ENCODE results near the gene C8B.

C8B gene

GRCh38 chr1:56929492-56929891 lies 36.3 kb downstream of the C8B start:
- DNase-seq = no peak

GRCh38 chr1:56927986-56928385 lies 37.8 kb downstream of the C8B start:
- DNase-seq = no peak

GRCh38 chr1:56927171-56927570 lies 38.6 kb downstream of the C8B start:
- no peak for DNase-seq

GRCh38 chr1:56925193-56925592 lies 40.6 kb downstream of the C8B start:
- no peak for DNase-seq

GRCh38 chr1:56924116-56924515 lies 41.7 kb downstream of the C8B start:
- DNase-seq = no peak

GRCh38 chr1:56923201-56923600 lies 42.6 kb downstream of the C8B start:
- DNase-seq = no peak

- no peak for DNase-seq
These were observed 43.3 kb downstream of the C8B start for GRCh38 chr1:56922507-56922906.

- no peak for DNase-seq
These were observed 43.7 kb downstream of the C8B start for GRCh38 chr1:56922070-56922469.

GRCh38 chr1:56921479-56921878 lies 44.3 kb downstream of the C8B start:
- DNase-seq = no peak

GRCh38 chr1:56920591-56921001 lies 45.2 kb downstream of the C8B start:
- no peak for DNase-seq

GRCh38 chr1:56917356-56917755 lies 48.5 kb downstream of the C8B start:
- no peak for DNase-seq

GRCh38 chr1:56916630-56917029 lies 49.2 kb downstream of the C8B start:
- DNase-seq = no peak

- DNase-seq = no peak
These were observed 49.9 kb downstream of the C8B start for GRCh38 chr1:56915960-56916359.

- DNase-seq = no peak
These were observed 53.5 kb downstream of the C8B start for GRCh38 chr1:56912325-56912724.

GRCh38 chr1:56911098-56911938 lies 54.5 kb downstream of the C8B start:
- DNase-seq = no peak

GRCh38 chr1:56910441-56910985 lies 55.3 kb downstream of the C8B start:
- peak; percentile 0 for DNase-seq

- no peak for DNase-seq
These were observed 57.1 kb downstream of the C8B start for GRCh38 chr1:56908619-56909221.

GRCh38 chr1:56905667-56906066 lies 60.1 kb downstream of the C8B start:
- no peak for DNase-seq

- no peak for DNase-seq
These were observed 61.0 kb downstream of the C8B start for GRCh38 chr1:56904663-56905397.

- DNase-seq = no peak
These were observed 62.0 kb downstream of the C8B start for GRCh38 chr1:56903778-56904177.

GRCh38 chr1:56901716-56902115 lies 64.1 kb downstream of the C8B start:
- DNase-seq = no peak

GRCh38 chr1:56898879-56899278 lies 66.9 kb downstream of the C8B start:
- no peak for DNase-seq

GRCh38 chr1:56898005-56898373 lies 67.8 kb downstream of the C8B start:
- DNase-seq = no peak
